ENCODE measurements around the gene CPNE2.

GRCh38 chr16:57156351-57156703, 63.9 kb downstream of the CPNE2 start:
- TF ChIP-seq SIN3A (IDR thresholded peaks at IDR 0.05; ENCODE audit: borderline replicate concordance, insufficient read depth, low read depth, low read length): no peak
- TF ChIP-seq, protein P1, sequence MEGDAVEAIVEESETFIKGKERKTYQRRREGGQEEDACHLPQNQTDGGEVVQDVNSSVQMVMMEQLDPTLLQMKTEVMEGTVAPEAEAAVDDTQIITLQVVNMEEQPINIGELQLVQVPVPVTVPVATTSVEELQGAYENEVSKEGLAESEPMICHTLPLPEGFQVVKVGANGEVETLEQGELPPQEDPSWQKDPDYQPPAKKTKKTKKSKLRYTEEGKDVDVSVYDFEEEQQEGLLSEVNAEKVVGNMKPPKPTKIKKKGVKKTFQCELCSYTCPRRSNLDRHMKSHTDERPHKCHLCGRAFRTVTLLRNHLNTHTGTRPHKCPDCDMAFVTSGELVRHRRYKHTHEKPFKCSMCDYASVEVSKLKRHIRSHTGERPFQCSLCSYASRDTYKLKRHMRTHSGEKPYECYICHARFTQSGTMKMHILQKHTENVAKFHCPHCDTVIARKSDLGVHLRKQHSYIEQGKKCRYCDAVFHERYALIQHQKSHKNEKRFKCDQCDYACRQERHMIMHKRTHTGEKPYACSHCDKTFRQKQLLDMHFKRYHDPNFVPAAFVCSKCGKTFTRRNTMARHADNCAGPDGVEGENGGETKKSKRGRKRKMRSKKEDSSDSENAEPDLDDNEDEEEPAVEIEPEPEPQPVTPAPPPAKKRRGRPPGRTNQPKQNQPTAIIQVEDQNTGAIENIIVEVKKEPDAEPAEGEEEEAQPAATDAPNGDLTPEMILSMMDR (IDR thresholded peaks at IDR 0.05): no peak
